B cell (primary cell): ENCODE measurements around the gene AARS2. TPM values are rescaled to one million over a fixed set of nuclear protein-coding genes. Genes with fewer than 3 reads are reported as not detected.

Source experiments
- ATAC-seq: fragments of 200-7000 bp; cut with Tn5 transposase; one replicate; pipeline ENCODE4 v1.10.0; 2021; ENCODE audit warnings: low read depth, mild to moderate bottlenecking, moderate number of reproducible peaks, moderate library complexity
- CTCF ChIA-PET: fragments of 350-600 bp; sonication (Branson Sonifier 250); formaldehyde crosslinking; loops from one replicate; lab custom pipeline; 2021; ENCODE audit warnings: antibody characterized with exemption, inconsistent platforms; lab: Charles Lee
- POLR2A ChIA-PET: fragments of 350-600 bp; sonication (Branson Sonifier 250); formaldehyde crosslinking; loops from one replicate; lab custom pipeline; 2021; ENCODE audit warnings: antibody characterized with exemption; lab: Charles Lee
- DNase-seq: peaks from one replicate; pipeline ENCODE4 v3.0.0; 2013
- H2AFZ ChIP-seq: 2 replicates; pipeline ENCODE4 v1.6.1; 2012; ENCODE audit warnings: mild to moderate bottlenecking, low read depth, low read length; ENCODE audit not compliant: insufficient read depth, poor library complexity, severe bottlenecking
- H3K27ac ChIP-seq, 2 donors: 1 replicate in 1 of 2; 2 replicates in 1 of 2; pipeline ENCODE4 v1.5.1; 2012 to 2013; ENCODE audit warnings: low read length in 2 of 2, mild to moderate bottlenecking in 2 of 2, moderate library complexity in 1 of 2
- H3K27me3 ChIP-seq, 4 experiments: fragments of 200-600 bp in 1 of 4; sonication (generic) in 1 of 4; replicated peaks in 1 of 4; 1 replicate in 2 of 4; 2 replicates in 2 of 4; pipeline versions ENCODE4 v1.6.1 to v1.7.0; 2013 to 2016; ENCODE audit warnings: low read length in 3 of 4, mild to moderate bottlenecking in 2 of 4, mixed read lengths in 1 of 4, moderate library complexity in 1 of 4; ENCODE audit not compliant: insufficient read depth in 4 of 4, control insufficient read depth in 3 of 4; ENCODE audit errors: control extremely low read depth in 1 of 4
- H3K36me3 ChIP-seq, 2 experiments: replicated peaks in 1 of 2; 1 replicate in 1 of 2; 2 replicates in 1 of 2; pipeline versions ENCODE4 v1.6.1 to v1.7.1; 2013; ENCODE audit warnings: low read length in 1 of 2; ENCODE audit not compliant: insufficient read depth in 2 of 2, control insufficient read depth in 1 of 2; ENCODE audit errors: control extremely low read depth in 1 of 2, extremely low read depth in 1 of 2
- H3K4me1 ChIP-seq, 2 donors: fragments of 200-600 bp in 1 of 2; sonication (generic) in 1 of 2; 1 replicate in 1 of 2; 2 replicates in 1 of 2; pipeline versions ENCODE4 v1.5.1 to v1.6.1; 2013 to 2017; ENCODE audit warnings: low read length in 2 of 2; ENCODE audit not compliant: control insufficient read depth in 2 of 2, insufficient read depth in 2 of 2
- H3K4me2 ChIP-seq: replicated peaks from 2 replicates; pipeline ENCODE3; 2012; ENCODE audit warnings: mild to moderate bottlenecking, low read depth, low read length; ENCODE audit not compliant: poor library complexity, severe bottlenecking
- H3K4me3 ChIP-seq, 5 experiments: fragments of 200-600 bp in 1 of 5; sonication (generic) in 1 of 5; 1 replicate in 3 of 5; 2 replicates in 2 of 5; pipeline versions ENCODE4 v1.5.1 to v1.7.0; 2011 to 2016; ENCODE audit warnings: low read length in 4 of 5, mild to moderate bottlenecking in 4 of 5, low read depth in 2 of 5, control low read depth in 1 of 5, moderate library complexity in 1 of 5; ENCODE audit not compliant: insufficient read depth in 1 of 5; ENCODE audit errors: control extremely low read depth in 1 of 5, extremely low read depth in 1 of 5
- H3K79me2 ChIP-seq: fragments of 200-600 bp; sonication (generic); one replicate; pipeline ENCODE4 v1.6.0; 2016; ENCODE audit warnings: low read length; ENCODE audit not compliant: control insufficient read depth, insufficient read depth
- H3K9ac ChIP-seq: fragments of 200-600 bp; sonication (generic); 2 replicates; pipeline ENCODE4 v1.6.1; 2017; ENCODE audit warnings: mild to moderate bottlenecking, low read length, moderate library complexity
- H3K9me3 ChIP-seq, 3 donors: one replicate each; pipeline versions ENCODE4 v1.6.1 to v1.7.1; 2013; ENCODE audit warnings: low read length in 2 of 3; ENCODE audit not compliant: control insufficient read depth in 2 of 3, insufficient read depth in 1 of 3; ENCODE audit errors: control extremely low read depth in 1 of 3
- H4K20me1 ChIP-seq: 2 replicates; pipeline ENCODE4 v1.6.0; 2012; ENCODE audit warnings: mild to moderate bottlenecking, low read length; ENCODE audit not compliant: insufficient read depth, control insufficient read depth, poor library complexity, severe bottlenecking
- H3K27ac Mint-ChIP-seq: one replicate; pipeline ENCODE4 v1.8.0; 2021; ENCODE audit warnings: mixed read lengths
- H3K27me3 Mint-ChIP-seq: one replicate; pipeline ENCODE4 v1.8.0; 2021; ENCODE audit warnings: mixed read lengths
- H3K4me1 Mint-ChIP-seq: one replicate; pipeline ENCODE4 v1.8.0; 2021; ENCODE audit warnings: mixed read lengths
- H3K4me3 Mint-ChIP-seq: one replicate; pipeline ENCODE4 v1.8.0; 2021; ENCODE audit warnings: mixed read lengths
- H3K9me3 Mint-ChIP-seq: one replicate; pipeline ENCODE4 v1.8.0; 2022; ENCODE audit warnings: mixed read lengths; ENCODE audit not compliant: insufficient read depth
- CTCF ChIP-seq: fragments of 200-600 bp; IDR thresholded peaks from one replicate; pipeline ENCODE4 v1.8.0; 2022; ENCODE audit warnings: antibody characterized with exemption, mild to moderate bottlenecking
- EZH2 ChIP-seq: IDR thresholded peaks from 2 replicates; pipeline ENCODE4 v1.6.1; 2012; ENCODE audit warnings: borderline replicate concordance, low read depth, mild to moderate bottlenecking, moderate library complexity, low read length; ENCODE audit not compliant: insufficient read depth, poor library complexity, severe bottlenecking
- WGBS: methylation state at CpG from one replicate; pipeline ENCODE4 v1.1.5; 2013; ENCODE audit warnings: missing lambda C conversion rate; ENCODE audit not compliant: insufficient coverage; 5-methylcytosine and 5-hydroxymethylcytosine counted together
- intact Hi-C: fragments of 100-400 bp; cut with micrococcal nuclease; formaldehyde crosslinking; loops from one replicate; pipeline ENCODE4 v1.10.0; 2022
- polyA plus RNA-seq: library from polyadenylated mRNA; depleted of rRNA; stranded (reverse); fragments of >200 nt; gene quantifications from 2 replicates; pipeline ENCODE4 v1.2.3, GENCODE V29; 2012
- total RNA-seq, 2 donors: library from RNA; stranded (reverse); fragments of 120-200 nt in 1 of 2; gene quantifications; 1 replicate in 1 of 2; 2 replicates in 1 of 2; pipeline versions ENCODE4 v1.2.3 to v1.2.4, GENCODE V29; 2013 to 2022

The AARS2 gene
- total and polyA plus RNA-seq, 2 donors (not counting 1 experiment from before 2014, with no cell fraction given), result 11.3 to 21.3 TPM

GRCh38 chr6:44294832-44295791 lies 18.0 kb downstream of the AARS2 start:
- no peak overlapping the region for H2AFZ ChIP-seq
- no peak overlapping the region for H3K9ac ChIP-seq
- H3K4me3 ChIP-seq, result no peak overlapping the region
- H3K4me2 ChIP-seq, result no peak overlapping the region
- H3K4me1 ChIP-seq, result peaks cover 13 to 19% of the 10 kb centered on the region in 2 donors
- peaks cover 0 to 7% (median 0%) of the 10 kb centered on the region in 3 donors for H3K9me3 ChIP-seq
- H3K36me3 ChIP-seq, result peaks cover 0 to under 1% of the 10 kb centered on the region in 2 experiments
- no peaks in the 10 kb centered on the region for H3K79me2 ChIP-seq
- Mint-ChIP-seq H3K4me1 (peaks cover 3% of the 10 kb centered on the region), H3K4me3 (no peak overlapping the region), H3K27ac (no peak overlapping the region), H3K9me3 (no peaks in the 10 kb centered on the region), H3K27me3 (peaks cover 52% of the 10 kb centered on the region)
- ChIA-PET CTCF (interaction anchor here (0.8 to 1.9 kb wide), 6 partner anchors 8 to 122 kb away, joined by 3 to 14 read pairs (median 4); partner anchors contain the start of gene AARS2), POLR2A (no interaction called here)
- intact Hi-C loops, result no loop called here
- no peak for ATAC-seq
- H4K20me1 ChIP-seq, result peaks cover 7% of the 10 kb centered on the region
- no peak overlapping the region for H3K27ac ChIP-seq
- TF ChIP-seq EZH2 (no peak), CTCF (no peak)
- DNase-seq, result no peak
- WGBS, result 81% methylated on average over 5 of the region's 7 CpGs
- peaks cover 0 to 59% (median 27%) of the 10 kb centered on the region in 4 experiments for H3K27me3 ChIP-seq
